CD4-positive, alpha-beta T cell treated with Interleukin-17A for 4 hours (primary cell): Measurements from ENCODE around the gene SMAD4.
"Not testable (repeated sequence)": the region's sequence is repeated elsewhere in the genome, so short reads cannot be mapped to it uniquely, and the experiment has no call there.

Experiments
- DNase-seq: peaks from one replicate; pipeline ENCODE4 v3.0.0-alpha.2; 2020; ENCODE audit warnings: mixed read lengths

Gene SMAD4

GRCh38 chr18:51029694-51030536 lies at the start of gene SMAD4:
Gene SMAD4 (plus strand): TSS chr18:51030213. CDS start chr18:51047047, 16,834 bp downstream.
- DNase-seq = peak; percentile 99

- no peak for DNase-seq
These were observed 48.6 kb upstream of the SMAD4 start for GRCh38 chr18:50981381-50981780.

GRCh38 chr18:50982086-50982801 lies 47.8 kb upstream of the SMAD4 start:
- no peak for DNase-seq

- DNase-seq = no peak
These were observed 47.2 kb upstream of the SMAD4 start for GRCh38 chr18:50982802-50983179.

GRCh38 chr18:50986360-50987087 lies 43.5 kb upstream of the SMAD4 start:
- no peak for DNase-seq

- no peak for DNase-seq
These were observed 42.8 kb upstream of the SMAD4 start for GRCh38 chr18:50987261-50987660.

GRCh38 chr18:50989711-50990110 lies 40.3 kb upstream of the SMAD4 start:
- no peak for DNase-seq

- no peak for DNase-seq
These were observed 37.7 kb upstream of the SMAD4 start for GRCh38 chr18:50992351-50992762.

GRCh38 chr18:50994031-50994430 lies 36.0 kb upstream of the SMAD4 start:
- no peak for DNase-seq

GRCh38 chr18:51003174-51003573 lies 26.8 kb upstream of the SMAD4 start:
- DNase-seq = not testable (repeated sequence)

- no peak for DNase-seq
These were observed 23.8 kb upstream of the SMAD4 start for GRCh38 chr18:51006061-51006818.

- no peak for DNase-seq
These were observed 22.8 kb upstream of the SMAD4 start for GRCh38 chr18:51006948-51007789.

GRCh38 chr18:51007790-51008139 lies 22.2 kb upstream of the SMAD4 start:
- no peak for DNase-seq

GRCh38 chr18:51009072-51009471 lies 20.9 kb upstream of the SMAD4 start:
- DNase-seq = no peak

- DNase-seq = no peak
These were observed 19.8 kb upstream of the SMAD4 start for GRCh38 chr18:51010218-51010617.

GRCh38 chr18:51011709-51012108 lies 18.3 kb upstream of the SMAD4 start:
- DNase-seq = no peak

- no peak for DNase-seq
These were observed 17.6 kb upstream of the SMAD4 start for GRCh38 chr18:51012441-51012840.

- DNase-seq = no peak
These were observed 16.8 kb upstream of the SMAD4 start for GRCh38 chr18:51013259-51013658.

GRCh38 chr18:51017140-51017879 lies 12.7 kb upstream of the SMAD4 start:
- DNase-seq = no peak

GRCh38 chr18:51020536-51020935 lies 9.5 kb upstream of the SMAD4 start:
- DNase-seq = no peak
